ENCODE data around the gene GMPR. TPM values are rescaled to one million over a fixed set of nuclear protein-coding genes. Genes with fewer than 3 reads are reported as not detected.
A peak's percentile ranks its signal among the peaks of the same experiment; 100 is the strongest.

Gene GMPR
- total and polyA plus RNA-seq, 12 donors, result 17.0 to 49.1 (median 26.3) TPM

GRCh38 chr6:16321826-16322225 lies 83.4 kb downstream of the GMPR start:
- no peak overlapping the region for H3K4me3 ChIP-seq
- peaks cover 16 to 47% of the 10 kb centered on the region in 2 donors for H3K4me1 ChIP-seq (replicated peaks in 1 of 2)
- H3K27me3 ChIP-seq, result no peaks in the 10 kb centered on the region
- peak overlapping the region in 2 of 5 donors; percentile 38 to 84 for H3K27ac ChIP-seq
- no peaks in the 10 kb centered on the region for H3K9me3 ChIP-seq (replicated peaks in 1 of 3)
- 95 to 98% (median 97%) methylated on average over 11 of the region's 11 CpGs for WGBS, 4 donors
- intact Hi-C loops (cut with DNase I), result no loop called here
- H3K36me3 ChIP-seq (replicated peaks in 1 of 2), result peaks cover 0 to 2% of the 10 kb centered on the region in 2 donors
- TF ChIP-seq CTCF (IDR thresholded peaks at IDR 0.05) (no peak), POLR2A (IDR thresholded peaks at IDR 0.05) (no peak)
- peak in 1 of 7 donors; percentile 49 for DNase-seq

- intact Hi-C loops (cut with DNase I), result no loop called here
- Histone ChIP-seq H3K9me3 (replicated peaks in 1 of 3) (no peaks in the 10 kb centered on the region), H3K27ac (peak overlapping the region in 2 of 5 donors; percentile 38 to 55), H3K4me1 (replicated peaks in 1 of 2) (peaks cover 16 to 47% of the 10 kb centered on the region in 2 donors), H3K4me3 (no peak overlapping the region), H3K36me3 (replicated peaks in 1 of 2) (peaks cover 0 to 7% of the 10 kb centered on the region in 2 donors), H3K27me3 (no peaks in the 10 kb centered on the region)
- TF ChIP-seq POLR2A (IDR thresholded peaks at IDR 0.05) (peak in 1 of 2 donors; percentile 32), CTCF (IDR thresholded peaks at IDR 0.05) (no peak)
- 62 to 78% (median 71%) methylated on average over 11 of the region's 11 CpGs for WGBS, 4 donors
- peak in 6 of 7 donors; percentile 49 to 91 (median 62) for DNase-seq
Measured at GRCh38 chr6:16322666-16323312, 84.4 kb downstream of the GMPR start.

GRCh38 chr6:16324184-16324583 lies 85.8 kb downstream of the GMPR start:
- intact Hi-C loops (cut with DNase I), result no loop called here

GRCh38 chr6:16324606-16325225 lies 86.3 kb downstream of the GMPR start:
- TF ChIP-seq POLR2A (IDR thresholded peaks at IDR 0.05) (no peak), CTCF (IDR thresholded peaks at IDR 0.05) (no peak)
- Histone ChIP-seq H3K4me1 (replicated peaks in 1 of 2) (peaks cover 9 to 29% of the 10 kb centered on the region in 2 donors), H3K27ac (no peak overlapping the region), H3K36me3 (replicated peaks in 1 of 2) (peaks cover 0 to 7% of the 10 kb centered on the region in 2 donors), H3K9me3 (replicated peaks in 1 of 3) (no peaks in the 10 kb centered on the region), H3K27me3 (no peaks in the 10 kb centered on the region), H3K4me3 (no peak overlapping the region)
- intact Hi-C loops (cut with DNase I), result no loop called here
- DNase-seq, result peak in 1 of 7 donors; percentile 33
- 88 to 92% (median 89%) methylated on average over 7 of the region's 7 CpGs for WGBS, 4 donors

More at GRCh38 chr6:16324184-16324583, 85.8 kb downstream of the GMPR start:
- H3K27ac ChIP-seq, result no peak overlapping the region
- no peak for TF ChIP-seq POLR2A (IDR thresholded peaks at IDR 0.05)
- H3K36me3 ChIP-seq (replicated peaks in 1 of 2), result peaks cover 0 to 7% of the 10 kb centered on the region in 2 donors
- no peaks in the 10 kb centered on the region for H3K27me3 ChIP-seq
- H3K9me3 ChIP-seq (replicated peaks in 1 of 3), result no peaks in the 10 kb centered on the region
- WGBS, 4 donors, result 72 to 83% (median 76%) methylated on average over 2 of the region's 2 CpGs
- DNase-seq, result peak in 1 of 7 donors; percentile 51
- peaks cover 13 to 34% of the 10 kb centered on the region in 2 donors for H3K4me1 ChIP-seq (replicated peaks in 1 of 2)
- no peak overlapping the region for H3K4me3 ChIP-seq

Measured in adrenal gland (tissue), 12 donors.